Lung (tissue), 4 donors: ENCODE results near the gene OR51I1. TPM values are rescaled to one million over a fixed set of nuclear protein-coding genes. Genes with fewer than 3 reads are reported as not detected.

Experiments used
- polyA plus RNA-seq, 2 donors: library from polyadenylated mRNA; stranded (reverse); fragments of 200-250 nt; gene quantifications; one replicate each; pipeline ENCODE4 v1.2.1, GENCODE V29; 2013
- total RNA-seq, 2 donors: library from RNA; depleted of rRNA in 1 of 2; stranded (reverse); fragments of >200 nt in 1 of 2; gene quantifications; one replicate each; pipeline ENCODE4 v1.2.1, GENCODE V29; 2014 to 2021
- donor health status: Bipolar disorder and iron deficiency.
- donor health status: healthy.
- donor health status: DM: yes; HTN: yes; CAD: no.

The OR51I1 gene
- total and polyA plus RNA-seq, 4 donors = 3.2 TPM; not detected in 3

Other genes with a start within 250 kb of the OR51I1 start
- not detected for gene OR51V1, start 240.8 kb downstream of the OR51I1 start, total RNA-seq
- gene OR51V1, start 240.8 kb downstream of the OR51I1 start, polyA plus RNA-seq = not detected
- 1,000 to 10,000 TPM in 1 of 2 donors, 100 to 1,000 TPM in 1; 848 to 1,072 TPM for gene HBB, start 214.4 kb downstream of the OR51I1 start, total RNA-seq
- gene HBB, start 214.4 kb downstream of the OR51I1 start, polyA plus RNA-seq = 100 to 1,000 TPM in 1 of 2 donors, 10 to 100 TPM in 1; 39.4 to 454 TPM
- gene HBD, start 207.0 kb downstream of the OR51I1 start, total RNA-seq = 1 to 10 TPM in 1 of 2 donors, not detected in 1; 1.1 TPM
- under 1 TPM; 0.24 to 0.66 TPM for gene HBD, start 207.0 kb downstream of the OR51I1 start, polyA plus RNA-seq
- 10 to 100 TPM in 1 of 2 donors, 1 to 10 TPM in 1; 1.6 to 60.9 TPM for gene HBG1, start 191.7 kb downstream of the OR51I1 start, total RNA-seq
- under 1 TPM in 1 of 2 donors, not detected in 1; 0.56 TPM for gene HBG1, start 191.7 kb downstream of the OR51I1 start, polyA plus RNA-seq
- over 10,000 TPM in 1 of 2 donors, 1 to 10 TPM in 1; 8.2 to 13,246 TPM for gene HBG2, start 186.7 kb downstream of the OR51I1 start, total RNA-seq
- under 1 TPM; 0.31 to 1.00 TPM for gene HBG2, start 186.7 kb downstream of the OR51I1 start, polyA plus RNA-seq
- gene HBE1, start 171.6 kb downstream of the OR51I1 start, total RNA-seq = 10 to 100 TPM in 1 of 2 donors, 1 to 10 TPM in 1; 2.1 to 14.6 TPM
- gene HBE1, start 171.6 kb downstream of the OR51I1 start, polyA plus RNA-seq = not detected
- 1 to 10 TPM in 1 of 2 donors, not detected in 1; 1.9 TPM for gene OR51B4, start 139.6 kb downstream of the OR51I1 start, total RNA-seq
- gene OR51B4, start 139.6 kb downstream of the OR51I1 start, polyA plus RNA-seq = not detected
- gene OR51B2, start 117.2 kb downstream of the OR51I1 start, total RNA-seq = 1 to 10 TPM in 1 of 2 donors, not detected in 1; 1.9 TPM
- not detected for gene OR51B2, start 117.2 kb downstream of the OR51I1 start, polyA plus RNA-seq
- 1 to 10 TPM in 1 of 2 donors, under 1 TPM in 1; 0.52 to 4.2 TPM for gene OR51B5, start 98.0 kb downstream of the OR51I1 start, total RNA-seq
- gene OR51B5, start 98.0 kb downstream of the OR51I1 start, polyA plus RNA-seq = under 1 TPM; 0.03 to 0.10 TPM
- not detected for gene OR51B6, start 90.0 kb downstream of the OR51I1 start, total RNA-seq
- gene OR51B6, start 90.0 kb downstream of the OR51I1 start, polyA plus RNA-seq = not detected
- gene OR51M1, start 57.7 kb downstream of the OR51I1 start, total RNA-seq = not detected
- not detected for gene OR51M1, start 57.7 kb downstream of the OR51I1 start, polyA plus RNA-seq
- gene OR51Q1, start 19.4 kb downstream of the OR51I1 start, total RNA-seq = not detected
- gene OR51Q1, start 19.4 kb downstream of the OR51I1 start, polyA plus RNA-seq = not detected
- gene OR51I2, start 7.8 kb upstream of the OR51I1 start, total RNA-seq = not detected
- not detected for gene OR51I2, start 7.8 kb upstream of the OR51I1 start, polyA plus RNA-seq
- gene OR52D1, start 47.2 kb upstream of the OR51I1 start, total RNA-seq = not detected
- gene OR52D1, start 47.2 kb upstream of the OR51I1 start, polyA plus RNA-seq = not detected
- 1 to 10 TPM in 1 of 2 donors, under 1 TPM in 1; 0.28 to 1.4 TPM for gene UBQLN3, start 68.4 kb upstream of the OR51I1 start, total RNA-seq
- gene UBQLN3, start 68.4 kb upstream of the OR51I1 start, polyA plus RNA-seq = under 1 TPM in 1 of 2 donors, not detected in 1; 0.06 TPM
- under 1 TPM; 0.74 to 0.85 TPM for gene UBQLNL, start 75.2 kb upstream of the OR51I1 start, total RNA-seq
- gene UBQLNL, start 75.2 kb upstream of the OR51I1 start, polyA plus RNA-seq = under 1 TPM; 0.16 to 0.39 TPM
- 1 to 10 TPM in 1 of 2 donors, under 1 TPM in 1; 0.40 to 2.8 TPM for gene OR52H1, start 107.0 kb upstream of the OR51I1 start, total RNA-seq
- under 1 TPM in 1 of 2 donors, not detected in 1; 0.03 TPM for gene OR52H1, start 107.0 kb upstream of the OR51I1 start, polyA plus RNA-seq
- gene OR52B6, start 139.4 kb upstream of the OR51I1 start, total RNA-seq = not detected
- gene OR52B6, start 139.4 kb upstream of the OR51I1 start, polyA plus RNA-seq = not detected
- gene TRIM6, start 155.1 kb upstream of the OR51I1 start, total RNA-seq = 1 to 10 TPM; 2.5 to 4.2 TPM
- 1 to 10 TPM; 2.1 to 3.1 TPM for gene TRIM6, start 155.1 kb upstream of the OR51I1 start, polyA plus RNA-seq
- 10 to 100 TPM in 1 of 2 donors, 1 to 10 TPM in 1; 8.5 to 10.9 TPM for gene TRIM34, start 183.5 kb upstream of the OR51I1 start, total RNA-seq
- gene TRIM34, start 183.5 kb upstream of the OR51I1 start, polyA plus RNA-seq = 1 to 10 TPM; 4.1 to 8.0 TPM
- gene TRIM5, start 243.6 kb upstream of the OR51I1 start, total RNA-seq = 10 to 100 TPM; 34.1 to 46.0 TPM
- 10 to 100 TPM; 12.3 to 15.3 TPM for gene TRIM5, start 243.6 kb upstream of the OR51I1 start, polyA plus RNA-seq
- gene TRIM22, start 248.3 kb upstream of the OR51I1 start, total RNA-seq = 100 to 1,000 TPM; 107 to 128 TPM
- 100 to 1,000 TPM in 1 of 2 donors, 10 to 100 TPM in 1; 59.0 to 173 TPM for gene TRIM22, start 248.3 kb upstream of the OR51I1 start, polyA plus RNA-seq